K562 (cell line): ENCODE measurements around the gene ITGA1. TPM values are rescaled to one million over a fixed set of nuclear protein-coding genes. Genes with fewer than 3 reads are reported as not detected.

Source experiments
- CHD7 ChIP-seq: fragments of 200-600 bp; sonication (generic); IDR thresholded peaks from one replicate; pipeline ENCODE4 v1.6.1; 2012; ENCODE audit warnings: mild to moderate bottlenecking, low read depth, low read length, inconsistent platforms
- GMEB1 ChIP-seq: fragments of 250-450 bp; sonication (Bioruptor Pico); IDR thresholded peaks from 2 replicates; pipeline ENCODE4 v1.4.0; 2020; ENCODE audit warnings: mild to moderate bottlenecking
- IFI16 ChIP-seq: fragments of 250-450 bp; sonication (Bioruptor Pico); IDR thresholded peaks from 2 replicates; pipeline ENCODE4 v2.1.2; 2022; ENCODE audit warnings: mild to moderate bottlenecking, inconsistent platforms
- MTA3 ChIP-seq: fragments of 450-650 bp; formaldehyde crosslinking; IDR thresholded peaks from 2 replicates; pipeline ENCODE4 v1.6.1; 2017; ENCODE audit warnings: mild to moderate bottlenecking, borderline replicate concordance
- SMARCE1 ChIP-seq: fragments of 450-650 bp; IDR thresholded peaks from 2 replicates; pipeline ENCODE4 v1.7.1; 2016; ENCODE audit warnings: mild to moderate bottlenecking
- SP1 ChIP-seq: sonication (generic); formaldehyde crosslinking; IDR thresholded peaks from 2 replicates; pipeline ENCODE4 v1.8.1; 2022; ENCODE audit warnings: mild to moderate bottlenecking, missing genetic modification reagents
- ZC3H11A ChIP-seq: IDR thresholded peaks from 2 replicates; pipeline ENCODE4 v1.6.1; 2012; ENCODE audit warnings: low read depth, low read length, improper control_type of control experiment
- ZKSCAN8 ChIP-seq: fragments of 200-800 bp; sonication (Bioruptor generic); IDR thresholded peaks from 2 replicates; pipeline ENCODE4 v1.6.1; 2016; ENCODE audit warnings: missing genetic modification characterization, missing compliant biosample characterization
- ZNF263 ChIP-seq: sonication (generic); formaldehyde crosslinking; IDR thresholded peaks from 2 replicates; pipeline ENCODE4 v1.8.0; 2022; ENCODE audit warnings: mild to moderate bottlenecking, missing genetic modification reagents, borderline replicate concordance
- polyA plus RNA-seq, 8 experiments: library from polyadenylated mRNA; depleted of rRNA in 4 of 8; stranded (reverse) in 5 of 8; unstranded in 3 of 8; fragments of >200 nt; fragmentation: Nextera tagmentation in 2 of 8; fragmentation: Illumina TruSeq in 1 of 8; extraction: Ambion mirVana in 2 of 8; extraction: Trizol in 1 of 8; gene quantifications; 2 replicates each; pipeline versions ENCODE4 v1.2.1 to v1.2.3, GENCODE V29; 2011 to 2014; ENCODE audit warnings: inconsistent platforms in 1 of 8, missing spikeins in 1 of 8
- total RNA-seq, 7 experiments: library from RNA; depleted of rRNA in 6 of 7; stranded (reverse); fragments of >200 nt in 6 of 7; fragmentation: Illumina TruSeq in 2 of 7; extraction: Trizol in 2 of 7; gene quantifications; 2 replicates each; pipeline versions ENCODE4 v1.2.1 to v1.2.3, GENCODE V29; 2011 to 2021; ENCODE audit warnings: low replicate concordance in 1 of 7
- TF ChIP-seq, protein P1 (sequence below), 2 experiments: IDR thresholded peaks; 2 replicates each; pipeline ENCODE4 v1.6.1; 2012; ENCODE audit warnings: improper control_type of control experiment in 2 of 2, low read depth in 2 of 2, low read length in 2 of 2, borderline replicate concordance in 1 of 2

Gene ITGA1
- total and polyA plus RNA-seq, 9 of the 15 experiments (the other 6 are each of a cell fraction or from before 2014, with no cell fraction given) = 0.04 to 0.22 TPM; not detected in 7

DNA sequence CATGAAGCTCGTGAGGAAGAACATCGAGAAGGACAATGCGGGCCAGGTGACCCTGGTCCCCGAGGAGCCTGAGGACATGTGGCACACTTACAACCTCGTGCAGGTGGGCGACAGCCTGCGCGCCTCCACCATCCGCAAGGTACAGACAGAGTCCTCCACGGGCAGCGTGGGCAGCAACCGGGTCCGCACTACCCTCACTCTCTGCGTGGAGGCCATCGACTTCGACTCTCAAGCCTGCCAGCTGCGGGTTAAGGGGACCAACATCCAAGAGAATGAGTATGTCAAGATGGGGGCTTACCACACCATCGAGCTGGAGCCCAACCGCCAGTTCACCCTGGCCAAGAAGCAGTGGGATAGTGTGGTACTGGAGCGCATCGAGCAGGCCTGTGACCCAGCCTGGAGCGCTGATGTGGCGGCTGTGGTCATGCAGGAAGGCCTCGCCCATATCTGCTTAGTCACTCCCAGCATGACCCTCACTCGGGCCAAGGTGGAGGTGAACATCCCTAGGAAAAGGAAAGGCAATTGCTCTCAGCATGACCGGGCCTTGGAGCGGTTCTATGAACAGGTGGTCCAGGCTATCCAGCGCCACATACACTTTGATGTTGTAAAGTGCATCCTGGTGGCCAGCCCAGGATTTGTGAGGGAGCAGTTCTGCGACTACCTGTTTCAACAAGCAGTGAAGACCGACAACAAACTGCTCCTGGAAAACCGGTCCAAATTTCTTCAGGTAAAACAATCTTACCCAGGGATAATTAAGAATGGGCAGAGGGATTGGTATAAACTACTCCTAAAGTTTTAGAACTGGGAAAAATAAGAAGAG is 12.9 kb downstream of the ITGA1 start (continued):
- TF ChIP-seq CHD7 (no peak), IFI16 (CRISPR knock-in tag) (no peak), SP1 (peak; percentile 55; the same call in 1 of the 2 replicates), ZNF263 (CRISPR knock-in tag) (no peak), MTA3 (peak; percentile 33; the same call in 1 of the 2 replicates), GMEB1 (CRISPR knock-in tag) (no peak), ZKSCAN8 (CRISPR knock-in tag) (no peak), ZC3H11A (no peak), SMARCE1 (no peak; the same call in 1 of the 2 replicates)
- TF ChIP-seq, protein P1, sequence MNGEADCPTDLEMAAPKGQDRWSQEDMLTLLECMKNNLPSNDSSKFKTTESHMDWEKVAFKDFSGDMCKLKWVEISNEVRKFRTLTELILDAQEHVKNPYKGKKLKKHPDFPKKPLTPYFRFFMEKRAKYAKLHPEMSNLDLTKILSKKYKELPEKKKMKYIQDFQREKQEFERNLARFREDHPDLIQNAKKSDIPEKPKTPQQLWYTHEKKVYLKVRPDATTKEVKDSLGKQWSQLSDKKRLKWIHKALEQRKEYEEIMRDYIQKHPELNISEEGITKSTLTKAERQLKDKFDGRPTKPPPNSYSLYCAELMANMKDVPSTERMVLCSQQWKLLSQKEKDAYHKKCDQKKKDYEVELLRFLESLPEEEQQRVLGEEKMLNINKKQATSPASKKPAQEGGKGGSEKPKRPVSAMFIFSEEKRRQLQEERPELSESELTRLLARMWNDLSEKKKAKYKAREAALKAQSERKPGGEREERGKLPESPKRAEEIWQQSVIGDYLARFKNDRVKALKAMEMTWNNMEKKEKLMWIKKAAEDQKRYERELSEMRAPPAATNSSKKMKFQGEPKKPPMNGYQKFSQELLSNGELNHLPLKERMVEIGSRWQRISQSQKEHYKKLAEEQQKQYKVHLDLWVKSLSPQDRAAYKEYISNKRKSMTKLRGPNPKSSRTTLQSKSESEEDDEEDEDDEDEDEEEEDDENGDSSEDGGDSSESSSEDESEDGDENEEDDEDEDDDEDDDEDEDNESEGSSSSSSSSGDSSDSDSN (IDR thresholded peaks at IDR 0.05; ENCODE audit: borderline replicate concordance in 1 of 2, low read depth in 2 of 2, low read length in 2 of 2) = 0 out of 4 replicates have a peak, but pooled peaks of 1 of the 2 experiments have one; percentile 29
